ENCODE results near the gene GLT1D1. TPM values are rescaled to one million over a fixed set of nuclear protein-coding genes. Genes with fewer than 3 reads are reported as not detected.

GLT1D1 gene
- total RNA-seq, 2 experiments from 2014 or later, result 0.38 to 0.48 TPM

- ChIA-PET POLR2A (no interaction called here), CTCF (no interaction called here)
These were observed 93.9 kb downstream of the GLT1D1 start for GRCh38 chr12:128947209-128947608.

GRCh38 chr12:128949086-128949485 is 95.8 kb downstream of the GLT1D1 start:
- ChIA-PET POLR2A (no interaction called here), CTCF (no interaction called here)

GRCh38 chr12:128951448-128951847 is 98.2 kb downstream of the GLT1D1 start:
- ChIA-PET POLR2A (no interaction called here), CTCF (no interaction called here)

GRCh38 chr12:128956755-128957154 is 103.5 kb downstream of the GLT1D1 start:
- ChIA-PET CTCF (no interaction called here), POLR2A (no interaction called here)

GRCh38 chr12:128959901-128960300 is 106.6 kb downstream of the GLT1D1 start:
- POLR2A ChIA-PET, result no interaction called here
- CTCF ChIA-PET, result no interaction called here

- CTCF ChIA-PET, result no interaction called here
- POLR2A ChIA-PET, result no interaction called here
These were observed 108.1 kb downstream of the GLT1D1 start for GRCh38 chr12:128961308-128961902.

- CTCF ChIA-PET, result no interaction called here
- POLR2A ChIA-PET, result no interaction called here
These were observed 108.7 kb downstream of the GLT1D1 start for GRCh38 chr12:128961957-128962356.

GRCh38 chr12:128966203-128966810 is 113.0 kb downstream of the GLT1D1 start:
- CTCF ChIA-PET, result no interaction called here
- POLR2A ChIA-PET, result no interaction called here

GRCh38 chr12:128968668-128969067 is 115.4 kb downstream of the GLT1D1 start:
- ChIA-PET CTCF (no interaction called here), POLR2A (no interaction called here)

- CTCF ChIA-PET, result no interaction called here
- POLR2A ChIA-PET, result no interaction called here
These were observed 116.3 kb downstream of the GLT1D1 start for GRCh38 chr12:128969480-128970055.

- ChIA-PET POLR2A (no interaction called here), CTCF (no interaction called here)
These were observed 116.8 kb downstream of the GLT1D1 start for GRCh38 chr12:128970110-128970509.

- ChIA-PET CTCF (no interaction called here), POLR2A (no interaction called here)
These were observed 117.7 kb downstream of the GLT1D1 start for GRCh38 chr12:128970941-128971340.

GRCh38 chr12:128971802-128972201 is 118.5 kb downstream of the GLT1D1 start:
- CTCF ChIA-PET, result no interaction called here
- POLR2A ChIA-PET, result no interaction called here

- ChIA-PET CTCF (no interaction called here), POLR2A (no interaction called here)
These were observed 120.8 kb downstream of the GLT1D1 start for GRCh38 chr12:128973883-128974681.

- ChIA-PET POLR2A (no interaction called here), CTCF (no interaction called here)
These were observed 121.6 kb downstream of the GLT1D1 start for GRCh38 chr12:128974881-128975280.

GRCh38 chr12:128976120-128976738 is 123.0 kb downstream of the GLT1D1 start:
- CTCF ChIA-PET, result no interaction called here

GRCh38 chr12:128977441-128977840 is 124.2 kb downstream of the GLT1D1 start:
- ChIA-PET CTCF (no interaction called here), POLR2A (no interaction called here)

More at GRCh38 chr12:128976120-128976738, 123.0 kb downstream of the GLT1D1 start:
- POLR2A ChIA-PET, result no interaction called here

- POLR2A ChIA-PET, result no interaction called here
- CTCF ChIA-PET, result no interaction called here
These were observed 124.8 kb downstream of the GLT1D1 start for GRCh38 chr12:128978067-128978466.

- ChIA-PET POLR2A (no interaction called here), CTCF (no interaction called here)
These were observed 127.3 kb downstream of the GLT1D1 start for GRCh38 chr12:128980623-128981022.

- ChIA-PET CTCF (no interaction called here), POLR2A (no interaction called here)
These were observed 128.8 kb downstream of the GLT1D1 start for GRCh38 chr12:128981971-128982533.

- CTCF ChIA-PET, result no interaction called here
- POLR2A ChIA-PET, result no interaction called here
These were observed 129.7 kb downstream of the GLT1D1 start for GRCh38 chr12:128982933-128983332.
